Lower lobe of right lung (tissue), 2 donors: ENCODE results near the gene TREML4. TPM values are rescaled to one million over a fixed set of nuclear protein-coding genes. Genes with fewer than 3 reads are reported as not detected.
"Not testable (repeated sequence)": the region's sequence is repeated elsewhere in the genome, so short reads cannot be mapped to it uniquely, and the experiment has no call there.

Experiments
- ATAC-seq, 2 donors: fragments of 200-7000 bp; cut with Tn5 transposase; one replicate each; pipeline ENCODE4 v1.9.1; 2020 to 2022; ENCODE audit warnings: mild to moderate bottlenecking in 2 of 2, moderate library complexity in 2 of 2
- DNase-seq: peaks from one replicate; pipeline ENCODE4 v3.0.0-alpha.2; 2020
- H3K27ac ChIP-seq: fragments of 200-600 bp; one replicate; pipeline ENCODE4 v1.8.0; 2022
- H3K27me3 ChIP-seq: fragments of 200-600 bp; one replicate; pipeline ENCODE4 v1.8.0; 2022; ENCODE audit warnings: low read depth
- H3K36me3 ChIP-seq: fragments of 200-600 bp; one replicate; pipeline ENCODE4 v1.8.0; 2022; ENCODE audit warnings: mild to moderate bottlenecking
- H3K4me1 ChIP-seq: fragments of 200-600 bp; one replicate; pipeline ENCODE4 v1.8.0; 2022
- H3K4me3 ChIP-seq: fragments of 200-600 bp; one replicate; pipeline ENCODE4 v1.8.0; 2022; ENCODE audit warnings: mild to moderate bottlenecking
- H3K9me3 ChIP-seq: fragments of 200-600 bp; one replicate; pipeline ENCODE4 v1.8.0; 2022
- intact Hi-C: fragments of 100-400 bp; cut with DNase I; formaldehyde crosslinking; loops from one replicate; pipeline ENCODE4 v1.11.0; 2022
- total RNA-seq: library from RNA; stranded (reverse); fragmentation: NEBNext Ultra II Directional; extraction: Animal tissue kit (Norgen Biotek cat#: 25700); gene quantifications from one replicate; pipeline ENCODE4 v1.2.1, GENCODE V29; 2021
- TF ChIP-seq, protein P1 (sequence below): fragments of 200-600 bp; IDR thresholded peaks from one replicate; pipeline ENCODE4 v1.8.0; 2022; ENCODE audit warnings: antibody characterized with exemption, mild to moderate bottlenecking
- donor health status: DM: no; HTN: yes; CAD: no; lungs with severe emphysema.

TREML4 gene
- total RNA-seq, 1 donor from 2014 or later = not detected

DNA sequence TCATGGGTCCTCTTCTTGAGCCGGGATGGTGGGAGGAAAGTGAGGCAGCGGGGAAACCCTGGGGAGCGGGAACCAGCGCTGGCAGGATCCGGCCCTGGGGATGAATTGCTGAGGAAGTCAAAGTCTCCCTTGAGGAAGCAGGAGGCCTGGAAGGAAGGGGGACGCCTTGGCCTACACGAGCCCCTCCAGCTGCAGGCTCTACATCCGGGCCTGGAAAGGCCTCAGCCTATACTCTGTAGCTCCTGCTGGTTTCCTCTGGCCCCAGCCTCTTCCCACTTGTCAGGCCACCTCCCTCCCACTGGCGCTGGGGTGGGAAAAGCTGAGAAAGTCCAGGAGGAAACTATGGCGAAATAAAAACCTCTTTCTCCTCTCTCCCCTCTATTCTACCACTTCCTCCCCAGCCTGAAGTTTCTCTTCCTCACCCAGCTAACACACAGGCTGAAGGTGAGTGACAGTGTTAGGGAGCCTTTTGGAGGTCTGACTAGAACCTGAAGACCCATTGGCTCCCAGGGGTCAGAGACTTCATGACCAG is 42.1 kb upstream of the TREML4 start:
- Histone ChIP-seq H3K27ac (no peak overlapping the region), H3K36me3 (no peaks in the 10 kb centered on the region), H3K4me1 (peaks cover 8% of the 10 kb centered on the region), H3K27me3 (peaks cover 12% of the 10 kb centered on the region), H3K9me3 (peaks cover 5% of the 10 kb centered on the region), H3K4me3 (no peak overlapping the region)
- intact Hi-C loops = no loop called here
- no peak for ATAC-seq
- no peak for DNase-seq
- TF ChIP-seq, protein P1, sequence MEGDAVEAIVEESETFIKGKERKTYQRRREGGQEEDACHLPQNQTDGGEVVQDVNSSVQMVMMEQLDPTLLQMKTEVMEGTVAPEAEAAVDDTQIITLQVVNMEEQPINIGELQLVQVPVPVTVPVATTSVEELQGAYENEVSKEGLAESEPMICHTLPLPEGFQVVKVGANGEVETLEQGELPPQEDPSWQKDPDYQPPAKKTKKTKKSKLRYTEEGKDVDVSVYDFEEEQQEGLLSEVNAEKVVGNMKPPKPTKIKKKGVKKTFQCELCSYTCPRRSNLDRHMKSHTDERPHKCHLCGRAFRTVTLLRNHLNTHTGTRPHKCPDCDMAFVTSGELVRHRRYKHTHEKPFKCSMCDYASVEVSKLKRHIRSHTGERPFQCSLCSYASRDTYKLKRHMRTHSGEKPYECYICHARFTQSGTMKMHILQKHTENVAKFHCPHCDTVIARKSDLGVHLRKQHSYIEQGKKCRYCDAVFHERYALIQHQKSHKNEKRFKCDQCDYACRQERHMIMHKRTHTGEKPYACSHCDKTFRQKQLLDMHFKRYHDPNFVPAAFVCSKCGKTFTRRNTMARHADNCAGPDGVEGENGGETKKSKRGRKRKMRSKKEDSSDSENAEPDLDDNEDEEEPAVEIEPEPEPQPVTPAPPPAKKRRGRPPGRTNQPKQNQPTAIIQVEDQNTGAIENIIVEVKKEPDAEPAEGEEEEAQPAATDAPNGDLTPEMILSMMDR = no peak

DNA sequence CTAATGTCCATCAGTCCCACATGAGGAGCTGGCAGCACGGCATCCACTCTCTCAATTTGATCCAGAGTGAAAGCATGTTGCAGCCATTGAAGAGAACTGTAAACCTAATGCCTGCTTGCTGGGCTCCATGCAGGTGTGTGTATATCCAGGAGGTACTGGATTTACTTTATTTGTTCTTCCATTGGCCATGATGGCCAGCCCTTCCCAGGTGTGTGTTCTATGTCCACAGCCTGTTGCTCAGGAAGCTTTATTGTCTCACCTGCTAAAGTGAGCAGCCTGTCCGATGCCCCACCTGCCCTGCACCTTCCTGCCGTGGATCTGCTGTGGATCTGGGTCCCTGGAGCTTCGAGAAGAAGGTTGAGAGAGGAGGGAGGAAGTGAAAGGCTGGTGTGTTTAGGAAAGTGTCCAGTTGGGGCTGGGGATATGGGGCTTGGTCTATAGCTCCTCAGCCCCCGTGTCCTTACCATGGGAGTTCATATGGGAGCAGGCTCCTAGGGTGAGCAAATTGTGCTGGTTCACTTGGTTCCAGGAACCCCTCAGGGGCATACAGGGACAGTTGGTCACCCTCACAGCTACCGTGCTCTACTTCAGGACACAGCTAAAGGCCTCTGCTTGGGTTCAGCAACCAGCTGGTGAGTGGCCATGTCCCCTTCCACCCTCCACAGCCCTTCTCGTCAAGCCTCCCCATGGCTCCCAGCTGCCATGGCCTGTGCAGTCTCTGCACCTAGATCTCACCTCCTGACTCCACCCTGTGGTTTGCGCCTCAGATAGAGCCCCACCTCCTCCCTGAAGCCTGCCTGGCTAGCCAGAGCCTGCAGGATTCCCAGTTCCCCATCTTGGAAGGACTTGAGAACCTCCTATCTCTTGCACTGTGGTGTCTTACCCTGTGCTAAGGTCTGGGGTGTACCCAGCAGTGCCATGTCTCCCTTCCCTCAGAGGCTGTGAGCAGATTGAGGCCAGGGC is 39.9 kb upstream of the TREML4 start:
- TF ChIP-seq, protein P1 = no peak
- Histone ChIP-seq H3K27me3 (peaks cover 8% of the 10 kb centered on the region), H3K36me3 (no peaks in the 10 kb centered on the region), H3K27ac (no peak overlapping the region), H3K9me3 (peaks cover 5% of the 10 kb centered on the region), H3K4me1 (no peaks in the 10 kb centered on the region), H3K4me3 (no peak overlapping the region)
- DNase-seq (no peak), ATAC-seq (no peak)
- intact Hi-C loops = no loop called here

DNA sequence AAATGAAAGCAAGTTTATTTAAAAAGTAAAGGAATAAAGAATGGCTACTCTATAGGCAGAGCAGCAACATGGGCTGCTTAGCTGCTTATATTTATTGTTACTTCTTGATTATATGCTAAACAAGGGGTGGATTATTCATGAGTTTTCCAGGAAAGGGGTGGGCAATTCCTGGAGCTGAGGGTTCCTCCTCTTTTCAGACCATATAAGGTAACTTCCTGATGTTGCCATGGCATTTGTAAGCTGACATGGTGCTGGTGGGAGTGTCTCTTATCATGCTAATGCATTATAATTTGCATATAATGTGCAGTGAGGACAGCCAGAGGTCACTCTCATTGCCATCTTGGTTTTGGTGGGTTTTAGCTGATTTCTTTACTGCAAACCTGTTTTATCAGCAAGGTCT is 39.1 kb upstream of the TREML4 start:
- H3K4me1 ChIP-seq, intact Hi-C loops, H3K36me3 ChIP-seq, ATAC-seq, H3K27ac ChIP-seq, H3K27me3 ChIP-seq, H3K9me3 ChIP-seq, DNase-seq, H3K4me3 ChIP-seq: not testable (repeated sequence)

DNA sequence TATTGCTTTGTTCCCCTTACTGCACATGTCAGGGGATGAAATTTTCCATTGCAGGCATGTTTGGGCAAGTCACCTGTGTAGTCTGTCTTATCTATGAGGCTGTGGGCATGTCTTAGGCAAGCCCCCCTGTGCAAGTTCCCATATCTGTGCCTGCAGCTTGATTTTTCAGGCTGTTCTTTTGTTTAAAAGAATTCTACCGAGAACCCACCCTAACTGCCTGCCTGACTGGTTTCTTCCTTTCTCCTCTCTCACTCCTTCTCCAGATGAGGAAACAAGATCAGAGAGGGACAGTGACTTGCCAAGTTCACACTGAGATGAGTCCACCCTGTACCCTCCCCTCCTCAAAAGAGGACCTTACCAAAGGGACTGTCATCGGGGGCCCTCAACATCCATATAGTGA is 38.2 kb upstream of the TREML4 start:
- Histone ChIP-seq H3K27ac (no peak overlapping the region), H3K4me3 (no peak overlapping the region), H3K27me3 (peaks cover 8% of the 10 kb centered on the region), H3K36me3 (no peaks in the 10 kb centered on the region), H3K4me1 (no peaks in the 10 kb centered on the region), H3K9me3 (peaks cover 5% of the 10 kb centered on the region)
- ATAC-seq (no peak), DNase-seq (no peak)
- TF ChIP-seq, protein P1 = no peak
- intact Hi-C loops = no loop called here

DNA sequence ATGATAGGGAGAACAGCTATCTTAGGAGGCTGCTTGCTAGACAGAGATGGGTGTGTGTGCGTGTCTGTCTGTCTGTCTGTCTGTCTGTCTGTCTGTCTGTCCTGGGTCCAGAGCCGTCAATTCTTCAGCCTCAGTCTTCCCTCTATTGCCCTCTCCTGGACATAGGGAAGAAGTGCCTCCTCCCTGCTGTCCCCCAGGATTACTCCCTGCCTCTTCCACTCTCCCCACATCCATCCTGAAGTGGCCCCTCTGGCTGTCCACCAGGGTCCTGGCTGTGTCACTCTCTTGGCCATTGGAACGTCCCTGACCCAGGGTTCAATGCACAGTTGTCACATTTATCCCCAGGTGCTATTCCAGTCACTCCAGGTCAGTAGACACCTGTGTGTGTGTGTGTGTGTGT is 37.4 kb upstream of the TREML4 start:
- peaks cover 5% of the 10 kb centered on the region for H3K9me3 ChIP-seq
- no peak for ATAC-seq
- intact Hi-C loops = no loop called here

More for the DNA sequence above, 37.4 kb upstream of the TREML4 start:
- H3K36me3 ChIP-seq = no peaks in the 10 kb centered on the region
- peaks cover 8% of the 10 kb centered on the region for H3K27me3 ChIP-seq
- no peak overlapping the region for H3K4me3 ChIP-seq
- no peaks in the 10 kb centered on the region for H3K4me1 ChIP-seq
- DNase-seq = no peak
- H3K27ac ChIP-seq = no peak overlapping the region
- TF ChIP-seq, protein P1 = no peak
